ENCODE data around the gene STK38L.
"Not testable (repeated sequence)": the region's sequence is repeated elsewhere in the genome, so short reads cannot be mapped to it uniquely, and the experiment has no call there.

Gene STK38L

DNA sequence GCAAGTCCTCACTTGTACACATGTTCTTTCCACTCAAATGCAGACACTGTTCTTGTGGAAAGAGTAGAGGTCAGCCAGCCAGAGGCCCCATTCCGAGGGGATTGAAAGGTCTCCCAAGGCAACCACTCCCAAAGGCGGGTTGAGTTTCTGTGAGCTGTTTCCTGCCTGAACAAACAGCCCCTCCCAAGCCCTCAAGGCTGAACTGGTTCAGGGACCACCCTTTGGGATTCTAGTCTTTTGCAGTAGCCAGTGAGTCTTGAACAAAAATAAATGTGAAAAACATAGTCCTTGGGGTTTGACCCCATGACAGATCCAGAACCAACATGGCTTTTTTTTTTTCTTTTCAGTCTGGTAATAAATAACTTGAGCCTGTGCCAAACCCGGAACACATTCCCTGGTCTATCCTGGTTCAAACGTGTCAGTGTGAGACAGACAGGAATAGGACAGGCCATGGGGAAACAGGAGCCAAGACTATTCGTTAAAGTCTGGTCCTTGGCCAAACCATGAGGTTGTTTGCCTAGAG is 17.6 kb upstream of the STK38L start:
- in situ Hi-C loops (cut with MboI; ENCODE audit: low sequenced_read_pairs, unreplicated experiment): no loop called here
- DNase-seq (ENCODE audit: low spot score): no peak
- TF ChIP-seq, protein P1, sequence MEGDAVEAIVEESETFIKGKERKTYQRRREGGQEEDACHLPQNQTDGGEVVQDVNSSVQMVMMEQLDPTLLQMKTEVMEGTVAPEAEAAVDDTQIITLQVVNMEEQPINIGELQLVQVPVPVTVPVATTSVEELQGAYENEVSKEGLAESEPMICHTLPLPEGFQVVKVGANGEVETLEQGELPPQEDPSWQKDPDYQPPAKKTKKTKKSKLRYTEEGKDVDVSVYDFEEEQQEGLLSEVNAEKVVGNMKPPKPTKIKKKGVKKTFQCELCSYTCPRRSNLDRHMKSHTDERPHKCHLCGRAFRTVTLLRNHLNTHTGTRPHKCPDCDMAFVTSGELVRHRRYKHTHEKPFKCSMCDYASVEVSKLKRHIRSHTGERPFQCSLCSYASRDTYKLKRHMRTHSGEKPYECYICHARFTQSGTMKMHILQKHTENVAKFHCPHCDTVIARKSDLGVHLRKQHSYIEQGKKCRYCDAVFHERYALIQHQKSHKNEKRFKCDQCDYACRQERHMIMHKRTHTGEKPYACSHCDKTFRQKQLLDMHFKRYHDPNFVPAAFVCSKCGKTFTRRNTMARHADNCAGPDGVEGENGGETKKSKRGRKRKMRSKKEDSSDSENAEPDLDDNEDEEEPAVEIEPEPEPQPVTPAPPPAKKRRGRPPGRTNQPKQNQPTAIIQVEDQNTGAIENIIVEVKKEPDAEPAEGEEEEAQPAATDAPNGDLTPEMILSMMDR (IDR thresholded peaks at IDR 0.05; ENCODE audit: borderline replicate concordance, control extremely low read depth, extremely low read depth, insufficient read depth, missing control alignments): no peak

DNA sequence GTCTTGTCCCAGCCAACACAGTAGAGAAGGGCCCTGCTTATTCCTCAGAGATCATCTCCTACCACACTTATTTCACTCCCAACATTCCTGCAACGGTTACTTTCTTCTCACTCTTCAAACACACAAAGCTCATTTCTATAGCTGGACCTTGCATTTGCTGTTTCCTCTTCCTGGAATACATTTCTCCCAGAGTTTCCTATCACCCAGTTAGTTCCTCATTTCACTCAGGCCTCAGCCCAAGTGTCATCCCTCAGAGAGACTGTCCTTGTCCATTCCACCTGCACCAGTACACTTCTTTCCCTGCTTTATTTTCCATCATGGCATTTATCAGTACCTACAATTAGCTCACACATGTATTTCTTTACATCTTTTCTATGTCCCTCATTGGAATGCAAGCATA is 14.7 kb upstream of the STK38L start:
- TF ChIP-seq, protein P1 (IDR thresholded peaks at IDR 0.05; ENCODE audit: borderline replicate concordance, control extremely low read depth, extremely low read depth, insufficient read depth, missing control alignments): no peak
- in situ Hi-C loops (cut with MboI; ENCODE audit: low sequenced_read_pairs, unreplicated experiment): no loop called here
- no peak for DNase-seq (ENCODE audit: low spot score)

DNA sequence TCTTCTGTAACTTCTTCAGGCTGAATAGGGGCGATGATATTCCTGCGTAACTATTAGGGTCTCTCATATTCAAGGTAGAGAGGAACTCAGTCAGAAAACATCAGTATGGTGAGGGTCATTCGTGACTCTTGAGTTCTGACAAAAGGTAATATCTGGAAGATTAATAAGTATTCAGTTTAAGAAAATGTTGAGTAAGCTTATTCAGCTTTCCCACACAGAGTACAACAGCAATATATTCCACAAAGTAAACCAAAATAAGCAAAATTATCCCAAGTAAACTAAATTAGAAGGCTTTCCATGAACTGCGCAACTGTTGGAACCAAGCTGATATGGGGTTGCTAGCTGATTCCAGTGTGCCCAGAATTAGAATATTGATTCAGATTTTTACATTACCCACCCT is 12.7 kb upstream of the STK38L start:
- in situ Hi-C loops (cut with MboI; ENCODE audit: low sequenced_read_pairs, unreplicated experiment); DNase-seq (ENCODE audit: low spot score): not testable (repeated sequence)

DNA sequence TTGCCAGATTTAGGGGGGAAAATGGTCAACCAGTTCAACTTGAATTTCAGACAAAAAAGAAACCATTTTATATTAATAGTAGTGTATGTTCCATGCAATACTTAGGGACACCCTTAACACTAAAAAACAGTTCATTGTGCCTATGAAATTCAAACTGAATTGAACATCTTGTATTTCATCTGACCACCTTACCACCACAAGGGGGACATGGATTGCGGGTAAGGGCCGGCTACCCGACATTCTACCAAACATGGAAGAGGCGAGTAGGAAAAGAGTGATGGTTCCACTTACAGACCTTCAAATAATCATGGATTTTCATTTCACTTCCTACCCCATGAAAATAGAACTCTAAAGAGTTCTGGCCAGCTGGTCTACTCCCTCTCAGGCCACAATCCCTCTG is 10.3 kb upstream of the STK38L start:
- no peak for DNase-seq (ENCODE audit: low spot score)
- in situ Hi-C loops (cut with MboI; ENCODE audit: low sequenced_read_pairs, unreplicated experiment): no loop called here
- TF ChIP-seq, protein P1 (IDR thresholded peaks at IDR 0.05; ENCODE audit: borderline replicate concordance, control extremely low read depth, extremely low read depth, insufficient read depth, missing control alignments): no peak

DNA sequence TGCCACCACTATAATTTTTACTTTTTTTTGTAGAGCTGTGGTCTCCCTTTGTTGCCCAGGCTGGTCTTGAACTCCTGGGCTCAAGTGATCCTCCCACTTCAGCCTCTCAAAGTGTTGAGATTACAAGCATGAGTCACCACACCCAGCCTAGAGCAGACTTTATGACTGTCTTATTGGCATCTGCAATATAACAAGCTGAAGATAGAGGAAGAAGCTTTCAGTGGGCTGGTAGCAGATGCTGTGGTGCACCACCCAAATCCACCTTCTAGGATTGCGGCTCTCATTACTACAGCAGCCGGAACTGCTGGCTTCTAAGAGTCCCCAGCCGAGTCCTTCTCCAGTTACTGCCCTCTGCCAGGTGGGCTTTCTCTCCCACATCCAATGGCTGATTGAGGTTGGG is 7.6 kb upstream of the STK38L start:
- TF ChIP-seq, protein P1 (IDR thresholded peaks at IDR 0.05; ENCODE audit: borderline replicate concordance, control extremely low read depth, extremely low read depth, insufficient read depth, missing control alignments): no peak
- in situ Hi-C loops (cut with MboI; ENCODE audit: low sequenced_read_pairs, unreplicated experiment): no loop called here
- no peak for DNase-seq (ENCODE audit: low spot score)

GRCh38 chr12:27237790-27238771 is 6.0 kb upstream of the STK38L start:
- in situ Hi-C loops (cut with MboI; ENCODE audit: low sequenced_read_pairs, unreplicated experiment): no loop called here
- DNase-seq (ENCODE audit: low spot score): no peak
- TF ChIP-seq, protein P1 (IDR thresholded peaks at IDR 0.05; ENCODE audit: borderline replicate concordance, control extremely low read depth, extremely low read depth, insufficient read depth, missing control alignments): no peak

DNA sequence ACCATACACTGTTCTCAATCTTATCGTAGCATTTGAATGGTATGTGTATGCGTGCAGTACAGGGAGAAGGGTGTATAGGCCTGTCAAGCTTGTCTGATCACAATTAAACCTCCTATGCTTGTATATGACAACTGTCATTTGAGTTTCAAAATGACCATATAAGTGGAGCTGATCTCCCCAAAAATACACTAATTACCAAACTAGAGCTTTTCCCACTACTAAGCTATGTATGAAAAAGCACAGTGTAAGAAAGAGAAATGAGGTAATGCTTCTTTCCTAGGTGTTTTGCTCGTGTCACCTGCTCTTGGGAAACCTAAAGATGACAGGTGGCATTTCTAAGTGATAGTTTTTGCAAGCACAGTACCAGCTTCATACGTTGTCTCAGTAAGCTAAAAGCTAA is 1.1 kb upstream of the STK38L start:
- in situ Hi-C loops (cut with MboI; ENCODE audit: low sequenced_read_pairs, unreplicated experiment): no loop called here
- no peak for DNase-seq (ENCODE audit: low spot score)
- TF ChIP-seq, protein P1 (IDR thresholded peaks at IDR 0.05; ENCODE audit: borderline replicate concordance, control extremely low read depth, extremely low read depth, insufficient read depth, missing control alignments): no peak
